Transverse colon (tissue), 4 donors: ENCODE results near the gene TRPV3. TPM values are rescaled to one million over a fixed set of nuclear protein-coding genes. Genes with fewer than 3 reads are reported as not detected.

ENCODE experiments used
- DNase-seq: peaks from one replicate; pipeline ENCODE4 v3.0.0-alpha.2; 2019
- H3K27ac ChIP-seq, 4 donors: fragments of 200-600 bp; sonication (generic); 2 replicates each; pipeline ENCODE4 v1.5.1; 2016 to 2018; ENCODE audit warnings: inconsistent platforms in 4 of 4
- H3K27me3 ChIP-seq: fragments of 200-600 bp; sonication (generic); 2 replicates; pipeline ENCODE4 v1.5.1; 2017; ENCODE audit warnings: inconsistent platforms
- H3K36me3 ChIP-seq, 4 donors: fragments of 200-600 bp; sonication (generic); 2 replicates each; pipeline ENCODE4 v1.5.1; 2017 to 2019; ENCODE audit warnings: inconsistent platforms in 4 of 4
- H3K4me1 ChIP-seq, 4 donors: fragments of 200-600 bp; sonication (generic); 2 replicates each; pipeline ENCODE4 v1.5.1; 2017 to 2020; ENCODE audit warnings: inconsistent platforms in 4 of 4
- H3K4me3 ChIP-seq, 4 donors: fragments of 200-600 bp; sonication (generic); 1 replicate in 1 of 4; 2 replicates in 3 of 4; pipeline versions ENCODE4 v1.5.1 to v1.6.1; 2017 to 2019; ENCODE audit warnings: inconsistent platforms in 4 of 4
- H3K9me3 ChIP-seq, 2 donors: fragments of 200-600 bp; sonication (generic); 2 replicates each; pipeline ENCODE4 v1.5.1; 2017 to 2019; ENCODE audit warnings: inconsistent platforms in 2 of 2
- EP300 ChIP-seq: sonication (generic); formaldehyde crosslinking; IDR thresholded peaks from one replicate; pipeline ENCODE4 v1.6.1; 2017; ENCODE audit warnings: antibody characterized with exemption, low read depth
- POLR2A ChIP-seq: fragments of 450-650 bp; IDR thresholded peaks from one replicate; pipeline ENCODE4 v1.6.1; 2016; ENCODE audit warnings: antibody characterized with exemption, mild to moderate bottlenecking, moderate library complexity
- POLR2AphosphoS5 ChIP-seq, 3 donors: sonication (generic); formaldehyde crosslinking; IDR thresholded peaks; one replicate each; pipeline ENCODE4 v1.6.1; 2016; ENCODE audit warnings: antibody characterized with exemption in 3 of 3
- WGBS, 2 donors: methylation state at CpG; one replicate each; pipeline ENCODE4 v1.1.5; 2018; ENCODE audit warnings: low coverage in 1 of 2; 5-methylcytosine and 5-hydroxymethylcytosine counted together
- in situ Hi-C, 4 donors: fragments of 200-750 bp; cut with MboI; loops; one replicate each; pipeline versions ENCODE4 v1.15.0 to v1.15.1; 2017; ENCODE audit warnings: low sequenced_read_pairs in 3 of 4, low pct_ligation_motif_present in 1 of 4, low pct_unique_long_range_greater_than_20kb in 1 of 4
- intact Hi-C: fragments of 100-400 bp; cut with DNase I; formaldehyde crosslinking; loops from one replicate; pipeline ENCODE4 v1.15.1; 2023; ENCODE audit warnings: low total_unique reads
- total RNA-seq, 4 donors: library from RNA; depleted of rRNA; stranded (reverse); fragments of >200 nt; gene quantifications; one replicate each; pipeline ENCODE4 v1.1.0, GENCODE V29; 2016
- TF ChIP-seq, protein P1 (sequence below), 5 experiments: fragments of 200-600 bp in 3 of 5; fragments of 450-650 bp in 2 of 5; sonication (generic) in 3 of 5; IDR thresholded peaks; 1 replicate in 2 of 5; 2 replicates in 3 of 5; pipeline ENCODE4 v1.5.1; 2016 to 2017; ENCODE audit warnings: antibody characterized with exemption in 5 of 5, inconsistent platforms in 3 of 5, mild to moderate bottlenecking in 2 of 5, moderate library complexity in 1 of 5

Gene TRPV3
- total RNA-seq, 4 donors from 2014 or later, result 0.20 to 7.1 (median 3.7) TPM

- H3K27ac ChIP-seq, result no peak overlapping the region
- H3K4me3 ChIP-seq, result no peak overlapping the region
- in situ Hi-C loops (no loop called here), intact Hi-C loops (no loop called here)
- no peak for DNase-seq
- no peaks in the 10 kb centered on the region for H3K36me3 ChIP-seq
- WGBS, 2 donors, result 71 to 81% methylated on average over 4 to 5 of the region's 5 CpGs
- H3K27me3 ChIP-seq, result no peaks in the 10 kb centered on the region
- TF ChIP-seq POLR2AphosphoS5 (IDR thresholded peaks at IDR 0.05) (no peak), POLR2A (no peak), EP300 (no peak)
- TF ChIP-seq, protein P1, sequence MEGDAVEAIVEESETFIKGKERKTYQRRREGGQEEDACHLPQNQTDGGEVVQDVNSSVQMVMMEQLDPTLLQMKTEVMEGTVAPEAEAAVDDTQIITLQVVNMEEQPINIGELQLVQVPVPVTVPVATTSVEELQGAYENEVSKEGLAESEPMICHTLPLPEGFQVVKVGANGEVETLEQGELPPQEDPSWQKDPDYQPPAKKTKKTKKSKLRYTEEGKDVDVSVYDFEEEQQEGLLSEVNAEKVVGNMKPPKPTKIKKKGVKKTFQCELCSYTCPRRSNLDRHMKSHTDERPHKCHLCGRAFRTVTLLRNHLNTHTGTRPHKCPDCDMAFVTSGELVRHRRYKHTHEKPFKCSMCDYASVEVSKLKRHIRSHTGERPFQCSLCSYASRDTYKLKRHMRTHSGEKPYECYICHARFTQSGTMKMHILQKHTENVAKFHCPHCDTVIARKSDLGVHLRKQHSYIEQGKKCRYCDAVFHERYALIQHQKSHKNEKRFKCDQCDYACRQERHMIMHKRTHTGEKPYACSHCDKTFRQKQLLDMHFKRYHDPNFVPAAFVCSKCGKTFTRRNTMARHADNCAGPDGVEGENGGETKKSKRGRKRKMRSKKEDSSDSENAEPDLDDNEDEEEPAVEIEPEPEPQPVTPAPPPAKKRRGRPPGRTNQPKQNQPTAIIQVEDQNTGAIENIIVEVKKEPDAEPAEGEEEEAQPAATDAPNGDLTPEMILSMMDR (IDR thresholded peaks at IDR 0.05), result no peak
- no peaks in the 10 kb centered on the region for H3K4me1 ChIP-seq
- H3K9me3 ChIP-seq, result peaks cover 0 to 3% of the 10 kb centered on the region in 2 donors
Observed at GRCh38 chr17:3502466-3502865, 55.1 kb downstream of the TRPV3 start.

GRCh38 chr17:3501344-3501743 lies 56.3 kb downstream of the TRPV3 start:
- no peaks in the 10 kb centered on the region for H3K36me3 ChIP-seq
- in situ Hi-C loops, result no loop called here
- no peak for TF ChIP-seq POLR2AphosphoS5 (IDR thresholded peaks at IDR 0.05)
- no peaks in the 10 kb centered on the region for H3K27me3 ChIP-seq
- H3K4me3 ChIP-seq, result no peak overlapping the region
- DNase-seq, result no peak
- no peaks in the 10 kb centered on the region for H3K4me1 ChIP-seq
- peaks cover 0 to 3% of the 10 kb centered on the region in 2 donors for H3K9me3 ChIP-seq
- intact Hi-C loops, result no loop called here
- no peak overlapping the region for H3K27ac ChIP-seq
- 61 to 66% methylated on average over 5 of the region's 5 CpGs for WGBS, 2 donors

GRCh38 chr17:3497101-3497500 lies 60.5 kb downstream of the TRPV3 start:
- no peaks in the 10 kb centered on the region for H3K36me3 ChIP-seq
- no peaks in the 10 kb centered on the region for H3K4me1 ChIP-seq
- no peak overlapping the region for H3K4me3 ChIP-seq
- H3K27ac ChIP-seq, result no peak overlapping the region
- in situ Hi-C loops (loop anchor here in 1 of 4 donors (25.0 kb wide), 1 partner anchor 110 kb away; the partner anchor contains the start of genes OR1E1 and OR3A2), intact Hi-C loops (no loop called here)
- WGBS, 2 donors, result 72 to 93% methylated on average over 3 to 7 of the region's 7 CpGs
- peaks cover 0 to 3% of the 10 kb centered on the region in 2 donors for H3K9me3 ChIP-seq
- H3K27me3 ChIP-seq, result no peaks in the 10 kb centered on the region
- DNase-seq, result no peak
- no peak for TF ChIP-seq POLR2AphosphoS5 (IDR thresholded peaks at IDR 0.05)
- TF ChIP-seq POLR2A, result no peak
- TF ChIP-seq EP300, result no peak
- TF ChIP-seq, protein P1 (IDR thresholded peaks at IDR 0.05), result no peak

GRCh38 chr17:3485481-3486068 lies 72.0 kb downstream of the TRPV3 start:
- Histone ChIP-seq H3K36me3 (no peaks in the 10 kb centered on the region), H3K4me1 (no peaks in the 10 kb centered on the region), H3K27me3 (peaks cover 4% of the 10 kb centered on the region), H3K27ac (no peak overlapping the region), H3K9me3 (no peaks in the 10 kb centered on the region), H3K4me3 (no peak overlapping the region)
- no peak for DNase-seq
- in situ Hi-C loops, result loop anchor here in 1 of 4 donors (25.0 kb wide), 1 partner anchor 98 kb away; the partner anchor contains the start of genes OR1E1 and OR3A2
- TF ChIP-seq, protein P1 (IDR thresholded peaks at IDR 0.05), result no peak
- no peak for TF ChIP-seq EP300
- TF ChIP-seq POLR2A, result no peak
- no peak for TF ChIP-seq POLR2AphosphoS5 (IDR thresholded peaks at IDR 0.05)
- 89% methylated on average over 7 to 8 of the region's 8 CpGs for WGBS, 2 donors
- intact Hi-C loops, result no loop called here

DNA sequence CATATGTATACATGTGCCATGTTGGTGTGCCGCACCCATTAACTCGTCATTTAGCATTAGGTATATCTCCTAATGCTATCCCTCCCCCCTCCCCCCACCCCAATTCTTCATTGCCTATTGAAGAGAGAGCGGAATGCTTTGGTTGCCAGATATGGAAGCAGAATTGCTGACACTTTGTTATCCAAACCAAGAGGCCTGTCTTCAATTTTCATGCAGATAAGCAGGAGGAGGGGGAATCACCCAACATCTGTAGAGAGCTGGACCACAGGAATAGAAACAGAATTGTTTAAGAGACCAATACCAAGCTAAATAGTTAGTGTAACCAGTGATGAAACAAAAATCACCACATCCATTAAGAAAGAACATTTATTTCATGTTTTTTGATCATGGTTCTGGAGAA lies 74.8 kb downstream of the TRPV3 start:
- 10 to 72% methylated on average over 2 to 3 of the region's 3 CpGs for WGBS, 2 donors

More for the DNA sequence above, 74.8 kb downstream of the TRPV3 start:
- H3K4me3 ChIP-seq, result no peak overlapping the region
- TF ChIP-seq, protein P1 (IDR thresholded peaks at IDR 0.05), result no peak
- no peak for TF ChIP-seq EP300
- no peak for TF ChIP-seq POLR2A
- no peak for TF ChIP-seq POLR2AphosphoS5 (IDR thresholded peaks at IDR 0.05)
- DNase-seq, result no peak
- in situ Hi-C loops (loop anchor here in 1 of 4 donors (25.0 kb wide), 1 partner anchor 96 kb away; the partner anchor contains the start of genes OR1E1 and OR3A2), intact Hi-C loops (no loop called here)
- no peak overlapping the region for H3K27ac ChIP-seq
- H3K36me3 ChIP-seq, result no peaks in the 10 kb centered on the region
- H3K4me1 ChIP-seq, result peaks cover 0 to 8% (median 0%) of the 10 kb centered on the region in 4 donors
- H3K9me3 ChIP-seq, result no peaks in the 10 kb centered on the region
- peaks cover 4% of the 10 kb centered on the region for H3K27me3 ChIP-seq
